HG03442 (cell line): ENCODE measurements around the gene CNIH4.
"Not testable (repeated sequence)": the region's sequence is repeated elsewhere in the genome, so short reads cannot be mapped to it uniquely, and the experiment has no call there.

Experiments
- ATAC-seq: cut with Tn5 transposase; IDR thresholded peaks from one replicate; pipeline ENCODE4 v1.9.1; 2021; ENCODE audit warnings: mild to moderate bottlenecking, moderate library complexity; ENCODE audit not compliant: unreplicated experiment

Gene CNIH4

GRCh38 chr1:224356685-224357625 is at the start of gene CNIH4:
CNIH4 (plus strand) TSS chr1:224356879; CDS start chr1:224356925, 46 bp downstream.
- peak; percentile 96 for ATAC-seq

GRCh38 chr1:224308064-224308463 is 48.6 kb upstream of the CNIH4 start:
- no peak for ATAC-seq

GRCh38 chr1:224311503-224311902 is 45.2 kb upstream of the CNIH4 start:
- ATAC-seq, result not testable (repeated sequence)

- ATAC-seq, result no peak
These were observed 44.7 kb upstream of the CNIH4 start for GRCh38 chr1:224312025-224312424.

GRCh38 chr1:224317383-224318045 is 39.2 kb upstream of the CNIH4 start:
- ATAC-seq, result no peak

- no peak for ATAC-seq
These were observed 35.0 kb upstream of the CNIH4 start for GRCh38 chr1:224321706-224322105.

GRCh38 chr1:224325959-224326358 is 30.7 kb upstream of the CNIH4 start:
- no peak for ATAC-seq

GRCh38 chr1:224328644-224329043 is 28.0 kb upstream of the CNIH4 start:
- no peak for ATAC-seq

- no peak for ATAC-seq
These were observed 27.2 kb upstream of the CNIH4 start for GRCh38 chr1:224329484-224329841.

- ATAC-seq, result peak; percentile 71
These were observed 26.6 kb upstream of the CNIH4 start, which contains the start of gene NVL for GRCh38 chr1:224329842-224330753. NVL (minus strand) TSS chr1:224330172; CDS start chr1:224330127, 45 bp downstream.

GRCh38 chr1:224331326-224331725 is 25.4 kb upstream of the CNIH4 start:
- ATAC-seq, result no peak

- no peak for ATAC-seq
These were observed 24.9 kb upstream of the CNIH4 start for GRCh38 chr1:224331824-224332223.

GRCh38 chr1:224333309-224333926 is 23.3 kb upstream of the CNIH4 start:
- ATAC-seq, result peak; percentile 31

- ATAC-seq, result no peak
These were observed 22.5 kb upstream of the CNIH4 start for GRCh38 chr1:224333939-224334786.

- no peak for ATAC-seq
These were observed 18.4 kb upstream of the CNIH4 start for GRCh38 chr1:224338150-224338838.

GRCh38 chr1:224339442-224340033 is 17.1 kb upstream of the CNIH4 start:
- ATAC-seq, result no peak

GRCh38 chr1:224340453-224341384 is 16.0 kb upstream of the CNIH4 start:
- peak; percentile 77 for ATAC-seq
